GM12892 (cell line): Measurements from ENCODE around the gene TRAPPC2B.

ENCODE experiments used
- POLR2A ChIP-seq: IDR thresholded peaks from 2 replicates; pipeline ENCODE4 v1.6.1; 2011; ENCODE audit warnings: low read depth, low read length, control low read depth
- POLR2AphosphoS5 ChIP-seq: IDR thresholded peaks from 2 replicates; pipeline ENCODE4 v1.6.1; 2011; ENCODE audit warnings: low read depth, low read length, control low read depth
- TAF1 ChIP-seq: IDR thresholded peaks from 2 replicates; pipeline ENCODE4 v1.6.1; 2011; ENCODE audit warnings: low read depth, mild to moderate bottlenecking, control low read depth, low read length, borderline replicate concordance

DNA sequence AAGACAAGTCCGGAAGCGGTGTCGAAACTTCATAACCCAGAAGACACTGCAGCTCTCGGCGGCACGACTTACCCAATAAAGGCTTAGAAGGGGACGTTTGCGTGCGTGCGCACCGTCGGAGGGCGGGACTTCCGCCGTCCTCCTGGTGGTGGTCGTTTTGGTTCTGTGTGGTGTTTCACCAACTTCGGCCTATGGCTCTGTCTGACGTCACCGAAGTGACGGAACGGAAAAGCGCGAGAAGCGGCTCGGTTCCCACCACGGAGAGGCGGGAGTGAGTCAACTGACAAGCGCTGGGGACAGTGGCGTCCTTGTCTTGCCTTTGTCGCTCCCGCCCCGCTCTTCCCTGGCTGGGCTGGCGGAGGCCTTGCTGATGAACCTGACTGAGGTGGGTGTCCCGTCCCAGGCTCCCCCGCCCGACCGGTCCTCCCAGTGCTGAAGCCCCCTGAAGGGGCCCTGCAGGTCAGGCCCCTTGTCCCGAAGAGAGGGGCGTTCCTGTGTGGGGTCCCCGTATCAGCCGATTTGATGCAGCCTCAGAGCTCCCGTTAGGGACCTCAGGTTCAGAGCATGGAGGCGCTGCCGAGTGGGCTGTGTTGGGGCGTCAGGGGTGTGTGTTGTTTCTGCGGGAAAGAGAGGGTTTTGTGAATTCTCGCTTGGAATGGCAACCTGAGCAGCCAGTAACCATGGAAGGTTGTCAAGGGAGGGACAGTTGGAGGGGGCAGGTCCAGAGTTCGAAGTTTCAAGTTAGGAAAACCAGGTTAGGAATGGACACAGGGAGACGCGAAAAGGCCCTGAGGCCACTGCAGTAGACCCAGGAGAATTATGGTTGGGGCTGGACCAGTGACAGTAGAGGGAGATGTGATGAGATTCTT, 26.6 kb downstream of the TRAPPC2B start, which contains the start of gene ZNF548:
- peak; percentile 71; the same call in 1 of the 2 replicates for TF ChIP-seq POLR2A
- TF ChIP-seq TAF1, result no peak
- TF ChIP-seq POLR2AphosphoS5, result peak; percentile 57; the same call in 1 of the 2 replicates
